AG09319 (cell line): ENCODE results near the gene ADK.
A peak's percentile ranks its signal among the peaks of the same experiment; 100 is the strongest.

ENCODE experiments used
- DNase-seq: peaks from one replicate; pipeline ENCODE4 v3.0.0-alpha.2; 2010; ENCODE audit warnings: low read depth; ENCODE audit errors: extremely low read depth
- TF ChIP-seq, protein P1 (sequence below): IDR thresholded peaks from 2 replicates; pipeline ENCODE4 v1.5.1; 2011; ENCODE audit warnings: low read depth, mild to moderate bottlenecking, inconsistent platforms, low read length, moderate library complexity

Gene ADK

DNA sequence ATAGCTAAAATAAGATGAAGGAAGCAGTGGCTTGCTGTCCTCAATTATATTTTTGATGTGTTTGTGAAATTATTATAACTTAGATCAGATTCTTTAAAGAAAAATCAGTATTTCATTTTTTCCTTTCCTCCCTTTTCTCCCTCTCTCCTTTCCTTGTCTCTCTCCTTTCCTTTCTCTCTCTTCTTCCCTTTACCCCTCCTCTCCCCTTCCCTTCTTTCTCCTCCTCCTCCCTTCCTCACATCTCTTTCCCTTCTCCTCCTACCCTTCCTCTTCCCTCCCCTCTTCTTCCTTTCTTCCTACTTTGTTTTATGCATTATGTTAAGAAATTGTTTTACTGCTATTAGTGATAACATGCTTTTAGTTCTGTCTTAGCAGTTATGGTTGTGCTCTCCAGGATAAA is 171.5 kb downstream of the ADK start:
- TF ChIP-seq, protein P1, sequence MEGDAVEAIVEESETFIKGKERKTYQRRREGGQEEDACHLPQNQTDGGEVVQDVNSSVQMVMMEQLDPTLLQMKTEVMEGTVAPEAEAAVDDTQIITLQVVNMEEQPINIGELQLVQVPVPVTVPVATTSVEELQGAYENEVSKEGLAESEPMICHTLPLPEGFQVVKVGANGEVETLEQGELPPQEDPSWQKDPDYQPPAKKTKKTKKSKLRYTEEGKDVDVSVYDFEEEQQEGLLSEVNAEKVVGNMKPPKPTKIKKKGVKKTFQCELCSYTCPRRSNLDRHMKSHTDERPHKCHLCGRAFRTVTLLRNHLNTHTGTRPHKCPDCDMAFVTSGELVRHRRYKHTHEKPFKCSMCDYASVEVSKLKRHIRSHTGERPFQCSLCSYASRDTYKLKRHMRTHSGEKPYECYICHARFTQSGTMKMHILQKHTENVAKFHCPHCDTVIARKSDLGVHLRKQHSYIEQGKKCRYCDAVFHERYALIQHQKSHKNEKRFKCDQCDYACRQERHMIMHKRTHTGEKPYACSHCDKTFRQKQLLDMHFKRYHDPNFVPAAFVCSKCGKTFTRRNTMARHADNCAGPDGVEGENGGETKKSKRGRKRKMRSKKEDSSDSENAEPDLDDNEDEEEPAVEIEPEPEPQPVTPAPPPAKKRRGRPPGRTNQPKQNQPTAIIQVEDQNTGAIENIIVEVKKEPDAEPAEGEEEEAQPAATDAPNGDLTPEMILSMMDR, result no peak
- DNase-seq, result no peak

DNA sequence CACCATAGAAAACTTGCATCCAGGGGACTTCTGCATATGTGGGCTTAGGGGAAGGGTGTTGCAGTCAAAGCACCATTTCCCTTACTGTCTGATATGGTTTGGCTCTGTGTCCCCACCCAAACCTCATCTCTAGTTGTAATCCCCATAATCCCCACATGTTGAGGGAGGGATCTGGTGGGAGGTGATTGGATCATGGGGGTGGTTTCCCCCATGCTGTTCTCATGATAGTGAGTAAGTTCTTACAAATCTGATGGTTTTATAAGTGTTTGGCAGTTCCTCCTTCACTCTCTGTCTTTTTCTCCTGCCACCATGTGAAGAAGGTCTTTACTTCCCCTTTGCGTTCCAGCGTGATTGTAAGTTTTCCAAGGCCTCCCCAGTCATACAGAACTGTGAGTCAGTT is 177.4 kb downstream of the ADK start:
- DNase-seq, result no peak

DNA sequence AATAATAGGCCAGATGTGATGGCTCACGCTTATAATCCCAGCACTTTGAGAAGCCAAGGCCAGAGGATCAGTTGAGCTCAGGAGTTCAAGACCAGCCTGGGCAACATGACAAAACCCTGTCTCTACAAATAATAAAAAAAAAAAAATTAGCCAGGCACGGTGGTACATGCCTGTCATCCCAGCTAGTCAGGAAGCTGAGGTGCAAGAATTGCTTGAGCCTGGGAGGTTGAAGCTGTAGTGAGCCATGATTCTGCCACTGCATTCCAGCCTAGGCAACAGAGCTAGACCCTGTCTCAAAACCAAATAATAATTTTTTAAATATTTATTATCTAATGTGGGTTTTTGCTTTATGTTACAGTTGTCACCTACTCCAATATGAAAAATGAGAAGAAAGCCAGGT is 178.9 kb downstream of the ADK start:
- no peak for DNase-seq
- TF ChIP-seq, protein P1, result no peak

More for the DNA sequence above, 177.4 kb downstream of the ADK start:
- TF ChIP-seq, protein P1, result no peak

DNA sequence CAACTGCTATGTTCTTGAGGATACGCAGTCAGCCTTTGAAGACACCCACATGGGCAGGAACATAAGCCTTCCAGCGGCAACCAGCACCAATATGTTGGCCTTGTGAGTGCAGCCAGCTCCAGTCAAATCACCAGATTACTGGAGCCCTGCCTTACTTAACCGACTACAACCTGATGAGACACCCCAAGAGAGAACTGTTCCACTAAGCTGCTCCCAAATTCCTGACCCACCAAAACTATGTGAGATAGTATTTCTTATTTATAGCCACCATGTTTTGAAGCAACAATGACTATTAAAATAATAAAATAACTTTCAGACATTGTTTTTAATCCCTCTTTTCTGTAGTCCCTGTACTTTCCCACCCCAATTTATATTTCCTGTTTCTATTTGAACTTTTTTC is 179.6 kb downstream of the ADK start:
- no peak for DNase-seq
- TF ChIP-seq, protein P1, result no peak

DNA sequence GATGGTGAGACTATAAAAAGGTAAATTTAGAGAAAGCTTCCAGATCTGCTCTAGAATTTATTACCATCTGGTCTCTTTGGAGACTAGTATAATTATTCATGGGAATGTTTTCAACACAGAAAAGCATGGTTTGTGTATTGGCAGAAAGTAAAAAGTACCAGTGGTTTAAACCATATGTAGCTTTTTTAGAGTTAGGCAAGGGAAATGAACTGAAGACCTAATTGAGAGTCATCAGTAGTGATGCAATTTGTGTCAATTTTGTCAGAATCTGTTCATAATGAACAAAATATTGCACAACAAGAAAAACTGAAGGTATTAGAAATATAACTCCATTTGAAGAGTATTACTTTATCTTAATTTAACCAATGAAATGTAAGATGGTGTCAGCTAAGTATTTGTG is 181.4 kb downstream of the ADK start:
- DNase-seq, result peak; percentile 31

DNA sequence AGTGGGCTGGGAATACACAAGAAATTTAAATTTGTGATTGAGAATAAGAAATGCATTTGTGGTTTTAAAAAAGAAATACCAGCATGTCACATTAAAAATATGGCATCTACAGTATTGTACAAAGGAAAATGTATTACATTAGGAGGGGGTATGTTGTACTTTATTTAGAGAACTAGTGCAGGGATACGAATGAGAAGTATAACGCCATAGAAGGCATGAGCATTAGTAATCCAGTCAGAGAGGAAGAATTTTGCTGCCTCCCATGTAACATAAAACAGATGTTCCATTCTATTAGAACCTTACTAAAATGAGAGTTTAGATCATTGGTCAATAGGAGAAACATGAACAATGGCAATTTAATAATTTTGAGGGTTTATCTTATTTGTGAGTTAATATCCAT is 182.2 kb downstream of the ADK start:
- TF ChIP-seq, protein P1, result no peak
- DNase-seq, result peak; percentile 41

More for the DNA sequence above, 181.4 kb downstream of the ADK start:
- TF ChIP-seq, protein P1, result no peak

DNA sequence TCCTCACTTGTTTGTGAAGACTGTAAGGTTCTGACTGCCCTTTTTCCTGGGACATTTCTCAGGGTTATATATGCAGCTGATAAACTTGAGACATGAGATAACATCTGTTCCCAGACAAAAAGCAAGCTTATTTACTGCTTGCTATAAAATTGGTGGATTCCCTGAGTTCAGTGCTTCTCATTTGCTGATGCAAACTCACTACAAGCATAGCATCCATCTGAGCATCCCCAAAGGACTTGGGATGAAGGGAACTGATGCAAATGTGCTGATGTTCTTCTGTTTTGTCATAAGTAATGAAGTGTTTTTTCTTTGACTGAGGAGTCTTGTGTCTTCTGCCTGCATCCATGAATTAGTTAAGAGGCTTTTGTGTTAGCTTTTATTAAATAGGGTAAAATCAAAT is 183.2 kb downstream of the ADK start:
- TF ChIP-seq, protein P1, result no peak

More for the DNA sequence above, 183.2 kb downstream of the ADK start:
- no peak for DNase-seq
